GM18508 (cell line): ENCODE data around the gene KRT16.

Experiments
- ATAC-seq: cut with Tn5 transposase; IDR thresholded peaks from one replicate; pipeline ENCODE4 v1.9.1; 2021; ENCODE audit warnings: moderate number of reproducible peaks; ENCODE audit not compliant: insufficient read depth, unreplicated experiment

KRT16 gene

GRCh38 chr17:41567317-41567716 is 45.2 kb downstream of the KRT16 start:
- ATAC-seq = no peak

GRCh38 chr17:41565338-41565737 is 47.2 kb downstream of the KRT16 start:
- ATAC-seq = no peak

DNA sequence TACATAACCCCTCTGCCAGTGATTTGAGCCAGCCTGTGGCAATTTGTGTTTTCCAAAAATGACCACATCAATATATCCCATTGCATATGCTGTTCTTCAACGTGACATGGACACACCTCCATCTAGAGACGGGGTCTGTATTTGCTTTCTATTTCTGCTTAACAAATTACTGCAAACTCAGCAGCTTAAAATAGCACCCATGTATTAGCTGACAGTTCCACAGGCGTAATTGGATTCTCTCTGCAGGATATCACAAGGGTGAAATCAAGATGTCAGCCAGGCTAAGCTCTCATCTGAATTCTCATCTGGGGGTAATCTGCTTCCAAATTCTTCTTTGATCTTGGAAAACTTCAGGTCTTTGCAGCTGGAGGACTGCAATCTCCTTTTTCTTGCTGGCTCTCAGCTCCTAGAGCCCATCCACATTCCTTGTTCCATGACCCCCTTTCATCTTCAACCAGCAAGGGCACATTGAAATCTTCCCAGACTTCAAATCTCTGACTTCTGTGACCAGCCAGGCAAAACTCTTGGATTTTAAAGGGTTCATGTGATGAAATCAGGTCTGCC is 48.9 kb downstream of the KRT16 start:
- ATAC-seq = no peak

DNA sequence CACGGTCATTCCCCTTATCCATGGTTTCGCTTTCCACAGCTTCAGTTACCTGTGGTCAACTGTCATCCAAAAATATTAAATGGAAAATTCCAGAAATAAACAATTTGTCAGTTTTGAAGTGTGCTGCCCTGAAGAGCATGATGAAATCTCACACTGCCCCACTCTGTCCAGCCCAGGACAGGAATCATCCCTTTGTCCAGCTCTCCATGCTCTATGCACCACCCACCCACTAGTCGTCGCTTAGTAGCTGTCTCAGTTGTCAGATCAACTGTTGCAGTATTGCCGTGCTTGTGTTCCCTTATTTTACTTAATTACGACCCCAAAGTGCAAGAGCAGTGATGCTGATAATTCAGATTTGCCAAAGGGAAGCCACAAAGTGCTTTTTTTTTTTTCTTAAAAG is 51.0 kb downstream of the KRT16 start:
- ATAC-seq = no peak
